C4-2B (cell line): ENCODE results near the gene RRAS2.
"Not testable (repeated sequence)": the region's sequence is repeated elsewhere in the genome, so short reads cannot be mapped to it uniquely, and the experiment has no call there.

Source experiments
- H3K27ac ChIP-seq: fragments of 450-650 bp; 2 replicates; pipeline ENCODE4 v1.5.1; 2017
- CTCF ChIP-seq: fragments of 450-650 bp; conservative IDR thresholded peaks from 2 replicates; pipeline ENCODE4 v1.5.1; 2017; ENCODE audit warnings: mild to moderate bottlenecking
- ZFX ChIP-seq: fragments of 450-650 bp; IDR thresholded peaks from 2 replicates; pipeline ENCODE4 v1.6.1; 2017

Gene RRAS2

GRCh38 chr11:14254533-14255237, 104.3 kb downstream of the RRAS2 start:
- H3K27ac ChIP-seq = no peak overlapping the region

GRCh38 chr11:14253840-14254239, 105.1 kb downstream of the RRAS2 start:
- no peak for TF ChIP-seq ZFX
- no peak for TF ChIP-seq CTCF
- no peak overlapping the region for H3K27ac ChIP-seq

More at GRCh38 chr11:14254533-14255237, 104.3 kb downstream of the RRAS2 start:
- TF ChIP-seq CTCF = no peak
- TF ChIP-seq ZFX = no peak

GRCh38 chr11:14253421-14253820, 105.6 kb downstream of the RRAS2 start:
- TF ChIP-seq CTCF = no peak
- no peak for TF ChIP-seq ZFX
- no peak overlapping the region for H3K27ac ChIP-seq

GRCh38 chr11:14252501-14252900, 106.5 kb downstream of the RRAS2 start:
- not testable (repeated sequence) for H3K27ac ChIP-seq

- no peak overlapping the region for H3K27ac ChIP-seq
- TF ChIP-seq ZFX (no peak), CTCF (no peak)
Observed at GRCh38 chr11:14251754-14252153, 107.2 kb downstream of the RRAS2 start.

GRCh38 chr11:14249121-14249963, 109.6 kb downstream of the RRAS2 start:
- TF ChIP-seq ZFX (no peak), CTCF (peak; percentile 96)
- H3K27ac ChIP-seq = no peak overlapping the region

GRCh38 chr11:14248580-14248981, 110.4 kb downstream of the RRAS2 start:
- no peak for TF ChIP-seq CTCF
- H3K27ac ChIP-seq = no peak overlapping the region
